CD4-positive, alpha-beta memory T cell (primary cell): ENCODE measurements around the gene DNAH5. TPM values are rescaled to one million over a fixed set of nuclear protein-coding genes. Genes with fewer than 3 reads are reported as not detected.

Source experiments
- CTCF ChIA-PET: fragments of 350-600 bp; sonication (Branson Sonifier 250); formaldehyde crosslinking; loops from one replicate; lab custom pipeline; 2021; ENCODE audit warnings: inconsistent platforms; ENCODE audit not compliant: partially characterized antibody; lab: Charles Lee
- POLR2A ChIA-PET: fragments of 350-600 bp; sonication (Branson Sonifier 250); formaldehyde crosslinking; loops from one replicate; lab custom pipeline; 2021; ENCODE audit not compliant: partially characterized antibody; lab: Charles Lee
- DNase-seq, 5 donors: peaks; one replicate each; pipeline versions ENCODE4 v3.0.0 to v3.0.0-alpha.2; 2020 to 2022; ENCODE audit warnings: mixed read lengths in 1 of 5
- H3K27ac ChIP-seq: one replicate; pipeline ENCODE4 v1.7.0; 2013; ENCODE audit warnings: low read depth, low read length
- H3K27me3 ChIP-seq: 2 replicates; pipeline ENCODE4 v1.7.0; 2013; ENCODE audit warnings: mild to moderate bottlenecking, low read length, moderate library complexity; ENCODE audit not compliant: insufficient read depth
- H3K36me3 ChIP-seq: 2 replicates; pipeline ENCODE4 v1.7.0; 2013; ENCODE audit warnings: mild to moderate bottlenecking, low read length, moderate library complexity; ENCODE audit not compliant: insufficient read depth
- H3K4me1 ChIP-seq: 2 replicates; pipeline ENCODE4 v1.7.0; 2013; ENCODE audit warnings: mild to moderate bottlenecking, low read length, moderate library complexity; ENCODE audit not compliant: insufficient read depth
- H3K4me3 ChIP-seq, 2 donors: one replicate each; pipeline ENCODE4 v1.7.0; 2013; ENCODE audit warnings: low read length in 2 of 2, mild to moderate bottlenecking in 1 of 2
- H3K9me3 ChIP-seq, 2 donors: one replicate each; pipeline ENCODE4 v1.7.0; 2013; ENCODE audit warnings: low read length in 2 of 2, control low read depth in 1 of 2; ENCODE audit not compliant: control insufficient read depth in 1 of 2
- H3K27ac Mint-ChIP-seq, 7 donors: one replicate each; pipeline ENCODE4 v1.8.0; 2020 to 2021; ENCODE audit warnings: mixed read lengths in 7 of 7, mild to moderate bottlenecking in 6 of 7, inconsistent platforms in 3 of 7, moderate library complexity in 3 of 7
- H3K27me3 Mint-ChIP-seq, 2 donors: one replicate each; pipeline ENCODE4 v1.8.0; 2020 to 2021; ENCODE audit warnings: mixed read lengths in 2 of 2
- H3K36me3 Mint-ChIP-seq, 2 donors: one replicate each; pipeline ENCODE4 v1.8.0; 2020 to 2021; ENCODE audit warnings: mixed read lengths in 2 of 2, inconsistent platforms in 1 of 2, mild to moderate bottlenecking in 1 of 2
- H3K4me1 Mint-ChIP-seq, 4 donors: one replicate each; pipeline ENCODE4 v1.8.0; 2020 to 2021; ENCODE audit warnings: mixed read lengths in 4 of 4, mild to moderate bottlenecking in 1 of 4
- H3K4me3 Mint-ChIP-seq, 8 donors: one replicate each; pipeline ENCODE4 v1.8.0; 2020 to 2021; ENCODE audit warnings: mixed read lengths in 8 of 8, mild to moderate bottlenecking in 7 of 8, moderate library complexity in 6 of 8, inconsistent platforms in 3 of 8
- H3K9me3 Mint-ChIP-seq, 8 donors: one replicate each; pipeline ENCODE4 v1.8.0; 2020 to 2021; ENCODE audit warnings: mixed read lengths in 8 of 8, mild to moderate bottlenecking in 5 of 8, inconsistent platforms in 3 of 8, moderate library complexity in 1 of 8
- intact Hi-C: fragments of 100-400 bp; cut with micrococcal nuclease; formaldehyde crosslinking; loops from one replicate; pipeline ENCODE4 v1.15.1; 2023
- polyA plus RNA-seq, 2 donors: library from polyadenylated mRNA; unstranded; fragments of 300-500 nt; fragmentation: Illumina TruSeq; gene quantifications; one replicate each; pipeline ENCODE4 v1.2.3, GENCODE V29; 2021
- total RNA-seq, 2 experiments: library from RNA; stranded (reverse); gene quantifications; one replicate each; pipeline ENCODE4 v1.2.3, GENCODE V29; 2021

The DNAH5 gene
- total and polyA plus RNA-seq, 4 experiments from 2014 or later: not detected

- CTCF ChIA-PET: no interaction called here
- Mint-ChIP-seq H3K27ac (no peak overlapping the region), H3K4me3 (no peak overlapping the region), H3K4me1 (no peaks in the 10 kb centered on the region), H3K36me3 (no peaks in the 10 kb centered on the region), H3K27me3 (no peaks in the 10 kb centered on the region), H3K9me3 (peaks cover 0 to 8% (median 4%) of the 10 kb centered on the region in 8 donors)
- H3K4me1 ChIP-seq: no peaks in the 10 kb centered on the region
- no peak overlapping the region for H3K27ac ChIP-seq
- H3K36me3 ChIP-seq: no peaks in the 10 kb centered on the region
- POLR2A ChIA-PET: no interaction called here
- H3K9me3 ChIP-seq: peaks cover 0 to 4% of the 10 kb centered on the region in 2 donors
- H3K27me3 ChIP-seq: no peaks in the 10 kb centered on the region
- no peak for DNase-seq
- no peak overlapping the region for H3K4me3 ChIP-seq
- intact Hi-C loops: no loop called here
These were observed 284.4 kb downstream of the DNAH5 start for GRCh38 chr5:13660072-13660471.

DNA sequence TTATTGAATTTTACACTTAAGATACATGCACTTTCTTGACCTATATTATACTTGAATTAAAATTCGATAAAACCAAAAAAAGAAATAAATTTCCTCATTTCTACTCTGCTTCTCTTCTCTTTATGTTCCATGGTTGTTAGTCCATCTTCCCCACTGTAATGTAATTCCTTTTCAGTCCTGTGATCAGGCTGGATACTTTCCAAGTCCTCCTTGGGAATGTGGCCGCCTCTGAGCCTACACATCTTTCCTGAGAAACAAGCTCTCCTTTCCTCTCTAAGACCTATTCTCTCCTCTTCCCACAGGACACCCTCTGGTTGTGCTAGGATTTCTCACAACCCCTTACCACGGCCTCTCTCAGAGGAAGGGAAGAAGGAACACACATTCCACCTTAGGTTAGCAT, 285.1 kb downstream of the DNAH5 start:
- ChIA-PET CTCF (no interaction called here), POLR2A (no interaction called here)
- Histone ChIP-seq H3K9me3 (peaks cover 0 to 4% of the 10 kb centered on the region in 2 donors), H3K4me3 (no peak overlapping the region), H3K27me3 (no peaks in the 10 kb centered on the region), H3K27ac (no peak overlapping the region), H3K4me1 (no peaks in the 10 kb centered on the region), H3K36me3 (no peaks in the 10 kb centered on the region)
- Mint-ChIP-seq H3K36me3 (no peaks in the 10 kb centered on the region), H3K9me3 (peaks cover 0 to 10% (median 7%) of the 10 kb centered on the region in 8 donors), H3K27ac (no peak overlapping the region), H3K27me3 (no peaks in the 10 kb centered on the region), H3K4me1 (no peaks in the 10 kb centered on the region), H3K4me3 (no peak overlapping the region)
- intact Hi-C loops: no loop called here
- no peak for DNase-seq

GRCh38 chr5:13658761-13659160, 285.7 kb downstream of the DNAH5 start:
- no peaks in the 10 kb centered on the region for H3K4me1 Mint-ChIP-seq
- CTCF ChIA-PET: no interaction called here
- Histone ChIP-seq H3K27ac (no peak overlapping the region), H3K27me3 (no peaks in the 10 kb centered on the region), H3K4me3 (no peak overlapping the region), H3K4me1 (no peaks in the 10 kb centered on the region), H3K36me3 (no peaks in the 10 kb centered on the region), H3K9me3 (peaks cover 0 to 4% of the 10 kb centered on the region in 2 donors)
- POLR2A ChIA-PET: no interaction called here
- no peak overlapping the region for H3K4me3 Mint-ChIP-seq
- DNase-seq: no peak
- no peaks in the 10 kb centered on the region for H3K36me3 Mint-ChIP-seq
- peaks cover 0 to 11% (median 9%) of the 10 kb centered on the region in 8 donors for H3K9me3 Mint-ChIP-seq
- no peak overlapping the region for H3K27ac Mint-ChIP-seq
- no peaks in the 10 kb centered on the region for H3K27me3 Mint-ChIP-seq
- intact Hi-C loops: no loop called here

DNA sequence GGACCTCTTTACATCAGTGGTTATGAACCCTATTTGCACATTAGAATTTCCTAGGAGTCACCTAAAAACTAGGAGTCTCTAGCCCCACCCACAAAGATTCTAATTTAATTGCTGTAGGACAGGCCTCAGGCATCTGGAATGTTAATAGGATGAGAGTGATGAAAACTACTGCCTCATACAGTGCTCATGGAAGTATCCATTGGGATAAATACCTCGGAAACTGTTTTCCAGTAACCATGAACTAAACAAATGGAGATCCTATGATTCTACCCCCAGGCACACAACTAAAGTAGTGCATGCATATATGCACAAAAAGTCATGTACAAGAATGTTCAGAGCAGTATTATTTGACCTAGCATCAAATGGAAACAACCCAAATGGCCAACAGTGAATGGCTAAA, 286.3 kb downstream of the DNAH5 start:
- Histone ChIP-seq H3K27me3 (no peaks in the 10 kb centered on the region), H3K4me3 (no peak overlapping the region), H3K4me1 (no peaks in the 10 kb centered on the region), H3K36me3 (no peaks in the 10 kb centered on the region), H3K9me3 (peaks cover 0 to 4% of the 10 kb centered on the region in 2 donors), H3K27ac (no peak overlapping the region)
- Mint-ChIP-seq H3K27me3 (no peaks in the 10 kb centered on the region), H3K27ac (no peak overlapping the region), H3K4me3 (no peak overlapping the region), H3K9me3 (peaks cover 0 to 13% (median 10%) of the 10 kb centered on the region in 8 donors), H3K4me1 (no peaks in the 10 kb centered on the region), H3K36me3 (no peaks in the 10 kb centered on the region)
- DNase-seq: no peak
- ChIA-PET CTCF (no interaction called here), POLR2A (no interaction called here)
- intact Hi-C loops: no loop called here

DNA sequence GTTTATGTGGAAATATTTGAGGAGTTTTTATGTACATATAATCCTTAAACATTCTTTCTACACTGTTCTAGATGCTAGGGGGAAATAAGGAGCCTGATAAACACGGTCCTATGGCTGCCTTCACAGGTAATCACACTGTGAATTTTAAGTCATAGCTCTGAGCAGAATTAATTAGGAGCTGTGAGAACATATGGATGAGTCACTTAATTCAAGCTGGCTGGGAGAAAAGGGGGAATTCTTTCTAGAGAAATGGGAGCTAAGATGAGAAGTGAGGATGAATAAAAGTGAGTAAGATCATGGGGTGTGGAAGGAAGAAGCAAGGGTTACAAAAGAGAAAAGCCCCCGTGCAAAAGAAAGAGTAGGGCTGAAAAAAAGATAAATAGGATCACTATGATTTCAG, 290.8 kb downstream of the DNAH5 start:
- H3K4me1 Mint-ChIP-seq: no peaks in the 10 kb centered on the region
- peaks cover 0 to 4% of the 10 kb centered on the region in 2 donors for H3K9me3 ChIP-seq
- no peak overlapping the region for H3K4me3 ChIP-seq
- H3K36me3 Mint-ChIP-seq: no peaks in the 10 kb centered on the region
- H3K27ac Mint-ChIP-seq: no peak overlapping the region
- no peak for DNase-seq
- no peaks in the 10 kb centered on the region for H3K4me1 ChIP-seq
- POLR2A ChIA-PET: no interaction called here
- CTCF ChIA-PET: interaction anchor here (0.7 kb wide), 1 partner anchor 1950 kb away, joined by 4 read pairs; no protein-coding TSS in a partner anchor
- H3K27ac ChIP-seq: no peak overlapping the region
- peaks cover 4 to 21% (median 11%) of the 10 kb centered on the region in 8 donors for H3K9me3 Mint-ChIP-seq
- H3K27me3 ChIP-seq: no peaks in the 10 kb centered on the region
- no peaks in the 10 kb centered on the region for H3K27me3 Mint-ChIP-seq
- intact Hi-C loops: no loop called here
- no peaks in the 10 kb centered on the region for H3K36me3 ChIP-seq
- no peak overlapping the region for H3K4me3 Mint-ChIP-seq

GRCh38 chr5:13649656-13650055, 294.8 kb downstream of the DNAH5 start:
- ChIA-PET CTCF (no interaction called here), POLR2A (no interaction called here)
- Mint-ChIP-seq H3K27ac (no peak overlapping the region), H3K9me3 (peaks cover 3 to 21% (median 9%) of the 10 kb centered on the region in 8 donors), H3K27me3 (no peaks in the 10 kb centered on the region), H3K36me3 (no peaks in the 10 kb centered on the region), H3K4me3 (no peak overlapping the region), H3K4me1 (no peaks in the 10 kb centered on the region)
- Histone ChIP-seq H3K9me3 (no peaks in the 10 kb centered on the region), H3K4me3 (no peak overlapping the region), H3K36me3 (no peaks in the 10 kb centered on the region), H3K4me1 (no peaks in the 10 kb centered on the region), H3K27ac (no peak overlapping the region), H3K27me3 (no peaks in the 10 kb centered on the region)
- DNase-seq: no peak
- intact Hi-C loops: no loop called here

GRCh38 chr5:13648822-13649221, 295.7 kb downstream of the DNAH5 start:
- Mint-ChIP-seq H3K4me1 (no peaks in the 10 kb centered on the region), H3K9me3 (peaks cover 2 to 16% (median 7%) of the 10 kb centered on the region in 8 donors), H3K27me3 (no peaks in the 10 kb centered on the region), H3K27ac (no peak overlapping the region), H3K36me3 (no peaks in the 10 kb centered on the region), H3K4me3 (no peak overlapping the region)
- DNase-seq: no peak
- ChIA-PET POLR2A (no interaction called here), CTCF (no interaction called here)
- Histone ChIP-seq H3K36me3 (no peaks in the 10 kb centered on the region), H3K4me1 (no peaks in the 10 kb centered on the region), H3K4me3 (no peak overlapping the region), H3K27ac (no peak overlapping the region), H3K27me3 (no peaks in the 10 kb centered on the region), H3K9me3 (no peaks in the 10 kb centered on the region)
- intact Hi-C loops: no loop called here

GRCh38 chr5:13643734-13644133, 300.8 kb downstream of the DNAH5 start:
- H3K9me3 ChIP-seq: no peaks in the 10 kb centered on the region
- H3K36me3 Mint-ChIP-seq: no peaks in the 10 kb centered on the region
- no peak overlapping the region for H3K27ac Mint-ChIP-seq
- no peak overlapping the region for H3K4me3 ChIP-seq
- ChIA-PET CTCF (no interaction called here), POLR2A (no interaction called here)
- no peaks in the 10 kb centered on the region for H3K4me1 ChIP-seq
- no peaks in the 10 kb centered on the region for H3K36me3 ChIP-seq
- no peak for DNase-seq
- no peaks in the 10 kb centered on the region for H3K27me3 Mint-ChIP-seq
- no peak overlapping the region for H3K4me3 Mint-ChIP-seq
- intact Hi-C loops: no loop called here
- peaks cover 2 to 12% (median 7%) of the 10 kb centered on the region in 8 donors for H3K9me3 Mint-ChIP-seq
- no peak overlapping the region for H3K27ac ChIP-seq
- H3K27me3 ChIP-seq: no peaks in the 10 kb centered on the region
- H3K4me1 Mint-ChIP-seq: no peaks in the 10 kb centered on the region
